ENCODE measurements around the gene ZCCHC13. TPM values are rescaled to one million over a fixed set of nuclear protein-coding genes. Genes with fewer than 3 reads are reported as not detected.

Gene ZCCHC13
- total RNA-seq, 1 donor, result not detected

DNA sequence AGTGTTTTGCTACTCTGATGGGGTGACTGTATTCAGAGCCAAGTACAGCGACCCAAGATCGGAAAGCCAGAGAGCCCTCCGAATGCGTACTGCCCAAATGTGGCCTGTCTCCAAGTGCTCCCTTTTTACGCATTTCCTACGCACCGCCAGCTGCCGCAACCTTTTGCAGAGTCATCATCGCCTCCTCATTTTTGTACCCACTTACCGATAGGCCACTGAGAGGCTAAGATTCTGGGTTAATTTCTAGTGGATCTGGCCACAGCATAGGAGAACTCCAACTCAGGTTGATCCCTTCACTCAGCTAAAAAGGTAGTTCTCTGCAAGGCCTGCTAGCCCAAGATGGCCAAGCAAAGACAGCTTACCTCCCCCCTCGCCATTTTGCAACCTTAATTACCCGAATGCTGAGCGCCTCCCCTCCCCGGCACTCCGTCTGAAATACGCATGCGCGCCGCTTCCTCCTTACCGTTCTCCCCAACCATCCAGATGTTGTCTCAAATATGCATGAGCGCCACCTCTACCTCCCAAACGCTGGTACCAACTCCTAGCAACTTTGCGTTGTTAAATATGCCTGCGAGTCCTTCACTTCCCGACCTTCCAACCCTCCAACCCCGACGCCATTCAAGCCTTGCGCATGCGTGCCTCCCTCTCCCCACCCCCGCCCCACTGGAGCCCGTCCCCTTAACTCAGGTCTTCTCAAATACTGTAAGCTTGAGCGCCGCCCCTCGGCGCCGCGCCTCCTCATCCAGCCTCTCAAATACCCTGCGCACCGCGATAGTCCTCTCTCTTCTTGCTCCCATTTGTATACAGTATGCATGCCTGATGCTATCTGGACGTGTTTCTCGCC lies 11.8 kb upstream of the ZCCHC13 start:
- peak overlapping the region; percentile 81 for H3K4me3 ChIP-seq (ENCODE audit: low read depth, low read length)
- peak; percentile 89 for DNase-seq (ENCODE audit: low read depth)
- TF ChIP-seq, protein P1, sequence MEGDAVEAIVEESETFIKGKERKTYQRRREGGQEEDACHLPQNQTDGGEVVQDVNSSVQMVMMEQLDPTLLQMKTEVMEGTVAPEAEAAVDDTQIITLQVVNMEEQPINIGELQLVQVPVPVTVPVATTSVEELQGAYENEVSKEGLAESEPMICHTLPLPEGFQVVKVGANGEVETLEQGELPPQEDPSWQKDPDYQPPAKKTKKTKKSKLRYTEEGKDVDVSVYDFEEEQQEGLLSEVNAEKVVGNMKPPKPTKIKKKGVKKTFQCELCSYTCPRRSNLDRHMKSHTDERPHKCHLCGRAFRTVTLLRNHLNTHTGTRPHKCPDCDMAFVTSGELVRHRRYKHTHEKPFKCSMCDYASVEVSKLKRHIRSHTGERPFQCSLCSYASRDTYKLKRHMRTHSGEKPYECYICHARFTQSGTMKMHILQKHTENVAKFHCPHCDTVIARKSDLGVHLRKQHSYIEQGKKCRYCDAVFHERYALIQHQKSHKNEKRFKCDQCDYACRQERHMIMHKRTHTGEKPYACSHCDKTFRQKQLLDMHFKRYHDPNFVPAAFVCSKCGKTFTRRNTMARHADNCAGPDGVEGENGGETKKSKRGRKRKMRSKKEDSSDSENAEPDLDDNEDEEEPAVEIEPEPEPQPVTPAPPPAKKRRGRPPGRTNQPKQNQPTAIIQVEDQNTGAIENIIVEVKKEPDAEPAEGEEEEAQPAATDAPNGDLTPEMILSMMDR (IDR thresholded peaks at IDR 0.05; ENCODE audit: insufficient read depth, low read length), result peak; percentile 21

DNA sequence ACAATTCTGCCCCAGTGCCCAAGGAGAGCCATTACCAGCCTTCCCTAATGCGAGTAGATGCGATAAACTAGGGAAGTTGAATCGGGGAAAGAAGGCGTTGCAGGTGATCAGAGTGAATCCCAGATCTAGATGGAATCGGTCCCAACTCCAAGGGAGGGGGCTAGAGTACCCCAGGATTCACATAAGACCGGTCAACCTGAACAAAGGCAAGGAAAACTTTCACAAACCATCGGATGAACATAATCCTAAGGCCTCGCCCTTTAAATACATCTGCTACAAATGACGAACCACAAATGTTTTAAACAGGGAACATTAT lies 11.2 kb upstream of the ZCCHC13 start:
- TF ChIP-seq, protein P1 (IDR thresholded peaks at IDR 0.05; ENCODE audit: insufficient read depth, low read length), result no peak

DNA sequence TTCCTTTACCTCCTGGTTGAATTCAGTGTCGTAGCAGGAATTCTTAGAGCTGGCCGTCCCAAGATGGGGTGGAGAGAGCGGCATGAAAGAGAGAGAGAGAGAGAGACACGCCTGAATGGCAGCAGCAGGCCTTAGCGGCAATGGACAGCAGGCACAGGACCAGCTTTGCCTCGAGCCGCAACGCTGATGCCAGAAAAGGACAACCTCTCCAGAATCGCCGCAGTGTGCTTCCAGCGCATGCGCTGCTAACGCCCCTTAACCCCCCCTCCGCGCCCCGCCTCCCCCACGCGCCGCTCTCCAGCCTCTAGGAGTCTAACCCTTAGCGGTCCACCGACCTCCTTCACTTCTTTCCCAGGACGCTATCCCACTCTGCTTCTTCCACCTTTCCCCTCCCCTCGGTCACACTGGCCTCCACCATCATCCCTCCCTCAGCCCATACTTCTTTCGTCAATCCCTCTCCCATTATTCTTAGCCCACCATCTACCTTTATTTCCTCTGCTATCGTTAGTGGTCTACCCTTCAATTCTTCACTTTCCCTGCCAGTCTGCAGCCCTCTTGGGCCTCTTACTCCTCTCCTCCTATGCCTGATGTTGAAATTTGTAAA lies 10.5 kb upstream of the ZCCHC13 start:
- TF ChIP-seq, protein P1 (IDR thresholded peaks at IDR 0.05; ENCODE audit: insufficient read depth, low read length), result no peak
- DNase-seq (ENCODE audit: low read depth), result peak; percentile 82
- peak overlapping the region; percentile 77 for H3K4me3 ChIP-seq (ENCODE audit: low read depth, low read length)

More for the DNA sequence above, 11.2 kb upstream of the ZCCHC13 start:
- no peak for DNase-seq (ENCODE audit: low read depth)
- H3K4me3 ChIP-seq (ENCODE audit: low read depth, low read length), result peak overlapping the region; percentile 77

DNA sequence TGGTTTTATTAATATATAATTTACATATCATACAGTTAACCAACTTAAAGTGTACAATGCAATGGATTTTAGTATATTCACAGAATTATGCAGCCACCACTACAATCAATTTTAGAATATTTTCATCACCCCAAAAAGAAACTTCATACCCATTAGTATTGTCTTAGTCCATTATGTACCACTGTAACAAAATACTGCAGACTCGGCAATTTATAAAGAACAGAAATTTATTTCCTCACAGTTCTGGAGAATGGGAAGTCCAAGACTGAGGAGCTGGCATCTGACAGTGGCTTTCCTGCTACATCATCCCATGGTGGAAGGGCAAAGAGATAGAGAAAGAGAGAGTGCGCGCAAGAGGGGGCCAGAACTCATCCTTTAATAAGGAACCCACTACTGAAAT lies 8.9 kb upstream of the ZCCHC13 start:
- DNase-seq (ENCODE audit: low read depth), result no peak
- H3K4me3 ChIP-seq (ENCODE audit: low read depth, low read length), result no peak overlapping the region
- TF ChIP-seq, protein P1 (IDR thresholded peaks at IDR 0.05; ENCODE audit: insufficient read depth, low read length), result no peak

DNA sequence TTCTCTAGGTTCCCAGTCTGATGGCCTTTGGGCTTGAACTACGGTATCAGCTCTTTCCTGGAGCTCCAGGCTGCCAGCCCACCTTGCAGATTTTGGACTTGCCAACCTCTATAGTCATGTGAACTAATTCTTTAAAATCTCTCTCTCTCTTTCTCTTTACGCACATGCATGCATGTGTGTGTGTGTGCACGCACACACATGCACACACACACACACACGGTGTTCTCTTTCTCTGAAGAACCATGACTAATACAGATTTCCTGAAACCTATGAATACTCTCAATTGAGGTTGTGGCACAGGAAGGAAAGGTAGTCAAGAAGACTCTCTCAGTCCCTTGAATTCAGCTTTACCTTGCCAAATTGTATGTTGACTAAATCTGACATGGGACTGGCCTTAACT lies 6.2 kb upstream of the ZCCHC13 start:
- H3K4me3 ChIP-seq (ENCODE audit: low read depth, low read length), result no peak overlapping the region
- no peak for DNase-seq (ENCODE audit: low read depth)
- TF ChIP-seq, protein P1 (IDR thresholded peaks at IDR 0.05; ENCODE audit: insufficient read depth, low read length), result no peak

DNA sequence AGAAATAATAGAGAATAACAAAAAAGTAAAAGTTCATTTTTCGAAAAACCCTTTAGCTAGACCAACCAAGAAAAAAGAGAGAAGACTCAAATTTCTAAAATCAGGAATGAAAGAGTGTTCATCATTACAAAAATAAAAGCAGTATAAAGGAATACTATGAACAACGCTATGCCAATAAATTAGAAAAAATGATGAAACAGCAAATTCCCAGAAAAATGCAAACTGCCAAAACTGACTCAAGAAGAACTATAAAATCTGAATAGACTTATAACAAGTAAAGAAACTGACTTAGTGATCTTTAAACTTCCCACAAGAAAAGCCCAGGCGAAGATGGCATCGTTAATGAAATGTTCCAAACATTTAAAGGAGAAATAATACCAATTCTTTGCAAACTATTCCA lies 3.1 kb upstream of the ZCCHC13 start:
- no peak overlapping the region for H3K4me3 ChIP-seq (ENCODE audit: low read depth, low read length)
- DNase-seq (ENCODE audit: low read depth), result no peak
- TF ChIP-seq, protein P1 (IDR thresholded peaks at IDR 0.05; ENCODE audit: insufficient read depth, low read length), result no peak
